ENCODE results near the gene TTPAL. TPM values are rescaled to one million over a fixed set of nuclear protein-coding genes. Genes with fewer than 3 reads are reported as not detected.

Gene TTPAL
- total and polyA plus RNA-seq, 2 donors (not counting 3 experiments of a cell fraction or from before 2014, with no cell fraction given): 4.0 to 8.0 TPM

GRCh38 chr20:44430270-44431065 lies 45.2 kb upstream of the TTPAL start:
- Histone ChIP-seq H3K79me2 (ENCODE audit: control insufficient read depth, insufficient read depth, low read length) (no peaks in the 10 kb centered on the region), H3K9me3 (replicated peaks; ENCODE audit: control insufficient read depth, insufficient read depth, low read length) (no peaks in the 10 kb centered on the region), H3K27me3 (ENCODE audit: control insufficient read depth in 2 of 2, insufficient read depth in 2 of 2, low read length in 2 of 2) (peaks cover 2 to 3% of the 10 kb centered on the region in 2 experiments), H2AFZ (ENCODE audit: low read depth, low read length) (no peak overlapping the region), H3K4me1 (ENCODE audit: control insufficient read depth, extremely low read depth, insufficient read depth, low read length) (no peaks in the 10 kb centered on the region), H3K9ac (replicated peaks; ENCODE audit: extremely low read depth, insufficient read depth, low read length) (no peak overlapping the region), H3K4me3 (replicated peaks in 1 of 3; ENCODE audit: insufficient read depth in 1 of 3, low read depth in 1 of 3, low read length in 3 of 3) (no peak overlapping the region), H3K36me3 (ENCODE audit: control insufficient read depth in 2 of 2, extremely low read depth in 1 of 2, insufficient read depth in 2 of 2, low read length in 2 of 2) (no peaks in the 10 kb centered on the region), H4K20me1 (replicated peaks; ENCODE audit: control insufficient read depth, extremely low read depth, insufficient read depth, low read length) (no peaks in the 10 kb centered on the region), H3K4me2 (ENCODE audit: insufficient read depth, low read length) (no peak overlapping the region), H3K9me1 (replicated peaks; ENCODE audit: control insufficient read depth, extremely low read depth, insufficient read depth, low read length) (no peaks in the 10 kb centered on the region), H3K27ac (ENCODE audit: insufficient read depth, low read depth, low read length) (no peak overlapping the region)
- CTCF ChIA-PET: no interaction called here
- dilution Hi-C loops (cut with MboI; ENCODE audit: extremely low pct_ligation_motif_present, low sequenced_read_pairs): no loop called here
- no TSS peak for BruUV-seq (replicated peaks)
- DNase-seq (ENCODE audit: low read depth, low spot score): no peak
- no peak for FAIRE-seq
- TF ChIP-seq POLR2AphosphoS5 (IDR thresholded peaks at IDR 0.05; ENCODE audit: insufficient read depth, low read depth, low read length) (no peak), MYC (IDR thresholded peaks at IDR 0.05; ENCODE audit: low read depth, low read length) (no peak), GATA2 (IDR thresholded peaks at IDR 0.05; ENCODE audit: insufficient read depth, insufficient read length, low read depth, low read length) (no peak), MAX (IDR thresholded peaks at IDR 0.05; ENCODE audit: insufficient read depth, insufficient read length) (no peak), POLR2A (IDR thresholded peaks at IDR 0.05; ENCODE audit: low read depth, low read length) (no peak), EZH2 (IDR thresholded peaks at IDR 0.05; ENCODE audit: borderline replicate concordance, low read depth, low read length, severe bottlenecking) (no peak), FOS (IDR thresholded peaks at IDR 0.05; ENCODE audit: borderline replicate concordance, insufficient read depth, low read length) (no peak), CTCF (IDR thresholded peaks at IDR 0.05; ENCODE audit: extremely low read depth in 1 of 2, insufficient read depth in 1 of 2, low read depth in 1 of 2, low read length in 2 of 2) (no peak)
- POLR2A ChIA-PET: no interaction called here
- intact Hi-C loops (cut with micrococcal nuclease): no loop called here

Measured in endothelial cell of umbilical vein (primary cell).